H1 (cell line): ENCODE results near the gene HAT1. TPM values are rescaled to one million over a fixed set of nuclear protein-coding genes. Genes with fewer than 3 reads are reported as not detected.

Experiments
- ATF2 ChIP-seq: IDR thresholded peaks from 2 replicates; pipeline ENCODE4 v1.6.1; 2012; ENCODE audit warnings: low read length, inconsistent platforms
- CHD7 ChIP-seq: fragments of 300-600 bp; sonication (generic); IDR thresholded peaks from 2 replicates; pipeline ENCODE4 v1.7.1; 2012; ENCODE audit warnings: low read length, moderate library complexity, mild to moderate bottlenecking, inconsistent platforms; ENCODE audit not compliant: insufficient replicate concordance
- CTBP2 ChIP-seq: IDR thresholded peaks from 2 replicates; pipeline ENCODE4 v1.7.0; 2011; ENCODE audit warnings: borderline replicate concordance, mild to moderate bottlenecking, moderate library complexity, mixed read lengths, low read length; ENCODE audit not compliant: insufficient read depth, insufficient read length
- NANOG ChIP-seq: IDR thresholded peaks from 2 replicates; pipeline ENCODE4 v1.6.1; 2011; ENCODE audit warnings: low read length, low read depth, mild to moderate bottlenecking, inconsistent platforms; ENCODE audit not compliant: insufficient read depth, poor library complexity, severe bottlenecking
- POLR2A ChIP-seq, 2 experiments: IDR thresholded peaks; 1 replicate in 1 of 2; 2 replicates in 1 of 2; pipeline ENCODE4 v1.6.1; 2011; ENCODE audit warnings: low read depth in 2 of 2, low read length in 2 of 2, mild to moderate bottlenecking in 2 of 2; ENCODE audit errors: control extremely low read depth in 1 of 2
- RAD21 ChIP-seq, 2 experiments: IDR thresholded peaks in 1 of 2; conservative IDR thresholded peaks in 1 of 2; 2 replicates each; pipeline ENCODE4 v1.6.1; 2011; ENCODE audit warnings: low read depth in 2 of 2, low read length in 2 of 2, improper control_type of control experiment in 1 of 2, inconsistent platforms in 1 of 2, mild to moderate bottlenecking in 1 of 2, moderate library complexity in 1 of 2
- SP1 ChIP-seq: IDR thresholded peaks from 2 replicates; pipeline ENCODE4 v1.6.1; 2011; ENCODE audit warnings: low read depth, low read length
- YY1 ChIP-seq: IDR thresholded peaks from 2 replicates; pipeline ENCODE4 v1.6.1; 2011; ENCODE audit warnings: low read depth, mild to moderate bottlenecking, low read length
- polyA plus RNA-seq, 7 experiments: library from polyadenylated mRNA; depleted of rRNA in 3 of 7; stranded (reverse) in 5 of 7; unstranded in 2 of 7; fragments of >200 nt in 5 of 7; fragments of 200-250 nt in 2 of 7; gene quantifications; 1 replicate in 5 of 7; 2 replicates in 1 of 7; 4 replicates in 1 of 7; pipeline versions ENCODE4 v1.2.1 to v1.2.3, GENCODE V29; 2011 to 2013; ENCODE audit warnings: missing spikeins in 2 of 7, mixed read lengths in 2 of 7
- total RNA-seq: library from RNA; stranded (reverse); fragmentation: NEBNext Ultra II Directional; extraction: Animal tissue kit (Norgen Biotek cat#: 25700); gene quantifications from 2 replicates; pipeline ENCODE4 v1.2.1, GENCODE V29; 2021

Gene HAT1
- total and polyA plus RNA-seq, 2 of the 8 experiments (the other 6 are each of a cell fraction or from before 2014, with no cell fraction given) = 44.6 to 74.2 TPM

- TF ChIP-seq CHD7 (no peak), ATF2 (no peak), CTBP2 (no peak), POLR2A (IDR thresholded peaks at IDR 0.05; ENCODE audit: control extremely low read depth in 1 of 2, low read depth in 2 of 2, low read length in 2 of 2) (peak in 1 of 2 experiments; percentile 76; a peak in 2 of 3 replicates), RAD21 (IDR thresholded peaks at IDR 0.05 in 1 of 2, conservative IDR thresholded peaks at IDR 0.05 in 1 of 2; ENCODE audit: low read depth in 2 of 2, low read length in 2 of 2) (no peak), YY1 (peak; percentile 81), NANOG (no peak), SP1 (no peak)
These were observed 28.2 kb upstream of the HAT1 start, which contains the start of gene SLC25A12 (continued) for GRCh38 chr2:171893824-171894611.
